DND-41 (cell line): ENCODE measurements around the gene MEPE.

Experiments used
- EZH2 ChIP-seq: IDR thresholded peaks from 3 replicates; pipeline ENCODE4 v1.6.1; 2012; ENCODE audit warnings: borderline replicate concordance, low read depth, mild to moderate bottlenecking, moderate library complexity, low read length, inconsistent platforms; ENCODE audit not compliant: severe bottlenecking
- TF ChIP-seq, protein P1 (sequence below): IDR thresholded peaks from 2 replicates; pipeline ENCODE4 v1.5.1; 2012; ENCODE audit warnings: borderline replicate concordance, low read length, moderate library complexity, mild to moderate bottlenecking; ENCODE audit not compliant: poor library complexity, severe bottlenecking; ENCODE audit errors: extremely low read depth

DNA sequence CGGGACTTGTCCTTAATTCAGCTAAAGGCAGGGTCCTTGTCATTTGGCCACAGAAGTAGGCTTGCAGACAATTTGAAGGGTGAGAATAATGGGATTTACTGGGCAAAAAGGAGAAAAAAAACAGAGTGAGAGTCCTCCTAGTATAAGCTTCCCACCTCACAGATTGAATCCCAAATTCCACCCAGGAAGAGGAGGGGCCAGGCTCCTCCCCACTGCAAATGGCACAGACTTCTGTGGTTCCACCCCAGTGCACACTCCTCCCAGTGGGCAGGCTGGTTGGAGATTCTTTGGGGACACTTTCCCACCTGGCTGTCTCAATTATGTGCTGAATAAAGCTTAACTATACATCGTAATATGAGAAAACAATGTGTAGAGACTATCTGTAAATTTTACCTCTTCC, 31.6 kb downstream of the MEPE start:
- TF ChIP-seq, protein P1, sequence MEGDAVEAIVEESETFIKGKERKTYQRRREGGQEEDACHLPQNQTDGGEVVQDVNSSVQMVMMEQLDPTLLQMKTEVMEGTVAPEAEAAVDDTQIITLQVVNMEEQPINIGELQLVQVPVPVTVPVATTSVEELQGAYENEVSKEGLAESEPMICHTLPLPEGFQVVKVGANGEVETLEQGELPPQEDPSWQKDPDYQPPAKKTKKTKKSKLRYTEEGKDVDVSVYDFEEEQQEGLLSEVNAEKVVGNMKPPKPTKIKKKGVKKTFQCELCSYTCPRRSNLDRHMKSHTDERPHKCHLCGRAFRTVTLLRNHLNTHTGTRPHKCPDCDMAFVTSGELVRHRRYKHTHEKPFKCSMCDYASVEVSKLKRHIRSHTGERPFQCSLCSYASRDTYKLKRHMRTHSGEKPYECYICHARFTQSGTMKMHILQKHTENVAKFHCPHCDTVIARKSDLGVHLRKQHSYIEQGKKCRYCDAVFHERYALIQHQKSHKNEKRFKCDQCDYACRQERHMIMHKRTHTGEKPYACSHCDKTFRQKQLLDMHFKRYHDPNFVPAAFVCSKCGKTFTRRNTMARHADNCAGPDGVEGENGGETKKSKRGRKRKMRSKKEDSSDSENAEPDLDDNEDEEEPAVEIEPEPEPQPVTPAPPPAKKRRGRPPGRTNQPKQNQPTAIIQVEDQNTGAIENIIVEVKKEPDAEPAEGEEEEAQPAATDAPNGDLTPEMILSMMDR: no peak
- TF ChIP-seq EZH2: no peak
